HuH-7.5 (cell line): ENCODE results near the gene DAB2IP.
"Not testable (repeated sequence)": the region's sequence is repeated elsewhere in the genome, so short reads cannot be mapped to it uniquely, and the experiment has no call there.

Experiments used
- DNase-seq: peaks from one replicate; pipeline ENCODE4 v3.0.0; 2011; ENCODE audit warnings: low spot score

The DAB2IP gene

GRCh38 chr9:121794334-121794733, 142.9 kb downstream of the DAB2IP start:
- DNase-seq: not testable (repeated sequence)

- DNase-seq: no peak
These were observed 145.6 kb downstream of the DAB2IP start for GRCh38 chr9:121797081-121797480.

DNA sequence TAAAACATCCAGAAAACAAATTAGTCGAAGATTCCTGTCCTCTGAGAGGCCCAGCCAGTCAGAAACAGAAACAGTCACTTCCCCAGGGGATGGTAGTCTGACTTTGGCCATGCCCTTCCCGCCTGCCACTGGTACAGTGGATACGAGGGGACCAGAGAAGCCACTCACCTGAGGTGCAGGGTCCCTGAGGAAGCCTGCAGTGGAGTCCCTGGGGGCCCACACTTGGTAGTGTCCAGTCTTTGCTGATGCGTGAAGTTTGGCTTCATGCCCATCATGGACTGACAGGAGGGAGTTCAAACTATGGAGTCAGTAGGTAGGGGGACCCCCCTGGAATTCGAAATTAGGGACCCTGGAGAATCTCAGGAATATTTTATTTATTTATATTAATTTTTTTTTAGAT, 147.5 kb downstream of the DAB2IP start:
- DNase-seq: no peak

- DNase-seq: no peak
These were observed 148.9 kb downstream of the DAB2IP start for GRCh38 chr9:121800376-121800775.

GRCh38 chr9:121801579-121801978, 150.1 kb downstream of the DAB2IP start:
- no peak for DNase-seq

DNA sequence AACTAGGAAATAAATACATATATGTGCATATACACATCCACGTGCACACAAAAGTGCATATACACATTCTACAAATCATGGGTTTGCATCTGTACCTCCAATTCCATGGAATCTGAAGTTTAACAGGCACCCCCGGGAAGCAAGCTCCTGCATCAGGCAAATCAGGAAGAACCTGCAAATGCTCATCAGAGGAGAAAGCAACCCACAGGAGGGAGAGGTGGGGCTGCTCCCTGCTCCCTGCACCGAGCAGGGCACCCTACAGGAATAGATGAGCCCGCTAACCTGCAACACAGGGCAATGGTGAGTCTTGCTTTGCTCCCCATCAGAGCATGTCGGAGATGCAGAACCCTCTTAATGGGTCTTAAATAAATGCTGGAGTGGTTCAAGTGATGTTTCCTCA, 151.3 kb downstream of the DAB2IP start:
- DNase-seq: no peak

DNA sequence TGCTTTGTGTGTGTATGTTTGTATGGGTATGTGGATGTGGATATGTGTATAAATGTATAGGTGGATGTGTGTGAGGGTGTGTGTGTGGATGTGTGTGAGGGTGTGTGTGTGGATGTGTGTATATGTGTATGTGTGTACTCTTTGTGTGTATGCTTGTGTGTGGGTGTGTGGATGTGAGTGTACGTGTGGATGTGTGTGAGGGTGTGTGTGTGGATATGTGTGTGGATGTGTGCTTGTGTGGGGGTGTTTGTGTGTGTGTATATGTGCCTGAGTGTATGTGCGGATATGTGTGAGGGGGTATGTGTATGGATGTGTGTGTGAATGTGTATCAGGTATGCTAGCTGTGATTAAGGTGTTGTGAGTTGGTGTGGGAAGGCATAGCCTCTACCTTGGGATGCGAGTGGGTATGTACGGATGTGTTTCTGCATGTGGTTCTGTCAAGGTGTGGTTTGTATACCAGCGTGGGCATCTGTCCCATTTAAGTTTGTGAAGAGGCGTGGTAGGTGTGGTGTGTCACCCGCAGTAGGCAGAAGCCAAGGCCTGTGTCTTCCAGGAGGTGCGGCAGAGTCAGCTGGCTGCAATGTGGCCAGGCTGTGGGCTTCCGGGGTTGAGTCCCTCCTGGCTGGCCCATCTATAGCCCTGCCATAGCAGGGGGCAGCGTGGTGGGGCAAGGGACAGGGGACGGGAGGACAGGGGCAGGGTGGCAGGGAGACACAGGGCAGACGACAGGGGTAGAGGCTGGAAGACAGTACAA, 155.8 kb downstream of the DAB2IP start:
- DNase-seq: no peak

GRCh38 chr9:121807823-121808278, 156.4 kb downstream of the DAB2IP start:
- DNase-seq: no peak

DNA sequence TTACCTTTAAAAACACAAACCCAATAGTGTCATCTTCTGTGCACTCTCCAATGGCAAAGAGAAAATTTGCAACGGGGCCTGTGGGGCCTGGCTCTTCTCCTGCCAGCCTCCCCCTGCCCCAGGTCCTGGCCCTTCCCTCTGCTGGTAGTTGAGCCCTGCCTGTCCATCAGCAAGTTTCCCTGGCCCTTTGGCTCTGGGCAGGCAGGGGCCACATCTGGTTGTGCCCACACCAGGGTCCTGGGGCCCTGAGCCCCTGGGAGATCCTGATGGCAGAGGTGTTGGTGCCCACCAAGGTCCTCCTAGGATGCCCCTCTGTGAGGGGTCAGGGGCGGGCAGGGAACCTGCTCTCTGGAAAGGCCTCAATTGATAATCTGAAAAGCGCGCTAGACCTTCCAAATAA, 157.3 kb downstream of the DAB2IP start:
- DNase-seq: no peak

DNA sequence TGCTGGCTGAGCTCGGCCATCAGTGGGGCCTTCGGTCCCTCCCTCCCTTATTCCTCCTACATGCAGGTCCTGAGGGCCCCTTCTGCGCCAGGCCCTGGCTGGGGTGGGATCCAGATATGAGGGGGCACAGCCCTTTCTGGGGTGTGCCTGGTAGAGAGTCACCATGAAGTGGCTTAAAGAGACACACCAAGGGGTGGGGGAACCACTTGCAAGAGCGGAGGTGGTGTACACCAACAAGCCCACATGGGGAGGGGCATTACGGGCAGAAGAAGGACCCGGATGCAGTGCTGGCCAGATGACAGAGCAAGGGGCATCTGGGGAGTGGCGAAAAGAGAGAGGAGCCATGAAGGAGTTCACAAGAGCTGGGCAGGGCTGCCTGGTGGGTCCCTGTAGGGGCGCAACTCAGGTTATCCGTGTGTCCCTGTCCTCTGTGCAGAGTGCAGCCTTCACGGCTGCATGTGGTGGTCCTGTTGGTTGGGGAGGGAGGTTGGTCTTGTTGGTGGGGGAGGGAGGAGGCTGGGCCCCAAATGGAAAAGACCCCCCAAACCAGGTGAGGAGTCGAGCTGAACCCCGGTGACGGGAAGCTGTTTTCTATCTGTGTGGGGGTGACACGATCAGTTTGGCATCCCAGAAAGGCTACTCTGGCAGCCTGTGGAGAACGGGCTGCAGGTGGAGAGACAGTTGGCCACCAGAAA, 158.1 kb downstream of the DAB2IP start:
- no peak for DNase-seq

- no peak for DNase-seq
These were observed 159.1 kb downstream of the DAB2IP start for GRCh38 chr9:121810489-121810888.

DNA sequence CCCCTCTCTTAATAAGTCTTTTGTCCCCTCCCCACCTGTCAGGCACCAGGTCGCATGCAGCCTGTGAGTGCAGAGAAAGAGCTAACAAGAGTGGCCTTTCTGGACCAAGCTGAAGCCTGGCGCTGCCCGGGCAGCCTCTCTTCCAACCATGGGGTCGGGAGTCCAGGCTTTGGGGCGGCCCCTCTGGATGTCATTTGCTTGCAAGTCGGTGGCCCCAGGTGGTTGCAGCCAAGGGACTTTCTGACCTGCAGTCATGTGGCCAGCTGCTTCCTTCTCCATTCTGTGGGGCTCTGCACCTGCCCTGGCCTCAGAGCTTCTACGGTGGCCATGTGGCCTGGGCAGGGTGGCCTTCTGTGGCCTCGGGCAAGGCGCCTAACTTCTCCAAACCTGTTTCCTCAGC, 159.7 kb downstream of the DAB2IP start:
- no peak for DNase-seq

DNA sequence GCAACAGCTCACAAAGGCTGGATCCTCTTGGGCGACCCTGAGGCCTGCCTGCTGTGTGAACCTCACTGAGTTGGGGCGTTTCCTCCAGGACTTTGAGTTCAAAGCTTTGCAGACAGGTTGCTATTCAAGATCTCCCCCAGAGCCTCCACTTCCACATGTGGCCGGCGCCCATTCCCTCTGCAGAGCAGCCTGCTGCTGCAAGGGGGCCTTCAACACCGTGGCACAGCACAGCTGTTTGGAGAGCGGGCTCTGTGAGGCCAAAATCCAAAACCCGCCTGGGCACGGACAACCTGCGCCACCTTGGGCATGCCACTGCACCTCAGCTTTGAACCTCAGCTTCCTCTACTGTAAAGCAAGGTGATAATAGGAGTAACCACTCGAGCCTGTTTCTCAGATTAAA, 160.3 kb downstream of the DAB2IP start:
- DNase-seq: no peak

DNA sequence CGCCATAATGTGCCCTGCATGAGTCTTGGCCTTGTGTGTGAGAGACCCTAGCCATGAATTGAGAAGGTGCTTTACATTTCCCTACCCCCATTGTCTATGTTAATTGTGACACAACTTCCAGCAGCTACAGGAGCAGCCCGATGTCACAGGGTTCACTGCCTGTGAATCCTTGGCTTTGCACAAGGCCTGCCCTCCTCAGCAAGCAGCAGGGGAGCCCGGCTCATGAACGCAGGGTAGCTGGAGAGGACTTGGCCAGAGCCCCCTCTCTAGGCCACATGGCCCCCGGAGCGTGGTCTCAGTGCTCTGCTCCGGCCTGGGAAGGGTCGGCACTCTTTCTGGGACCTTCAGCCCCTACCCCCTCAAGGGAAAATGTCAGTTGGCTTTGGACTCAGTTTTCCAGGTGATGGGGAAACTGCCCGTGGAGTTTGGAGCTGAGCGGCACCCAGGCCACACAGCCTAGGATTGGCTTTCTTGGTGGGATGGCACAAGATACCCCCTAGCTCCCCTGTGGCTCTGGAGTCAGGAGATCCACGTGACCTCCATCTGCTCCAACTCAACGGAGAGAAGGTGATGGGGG, 160.8 kb downstream of the DAB2IP start:
- no peak for DNase-seq

DNA sequence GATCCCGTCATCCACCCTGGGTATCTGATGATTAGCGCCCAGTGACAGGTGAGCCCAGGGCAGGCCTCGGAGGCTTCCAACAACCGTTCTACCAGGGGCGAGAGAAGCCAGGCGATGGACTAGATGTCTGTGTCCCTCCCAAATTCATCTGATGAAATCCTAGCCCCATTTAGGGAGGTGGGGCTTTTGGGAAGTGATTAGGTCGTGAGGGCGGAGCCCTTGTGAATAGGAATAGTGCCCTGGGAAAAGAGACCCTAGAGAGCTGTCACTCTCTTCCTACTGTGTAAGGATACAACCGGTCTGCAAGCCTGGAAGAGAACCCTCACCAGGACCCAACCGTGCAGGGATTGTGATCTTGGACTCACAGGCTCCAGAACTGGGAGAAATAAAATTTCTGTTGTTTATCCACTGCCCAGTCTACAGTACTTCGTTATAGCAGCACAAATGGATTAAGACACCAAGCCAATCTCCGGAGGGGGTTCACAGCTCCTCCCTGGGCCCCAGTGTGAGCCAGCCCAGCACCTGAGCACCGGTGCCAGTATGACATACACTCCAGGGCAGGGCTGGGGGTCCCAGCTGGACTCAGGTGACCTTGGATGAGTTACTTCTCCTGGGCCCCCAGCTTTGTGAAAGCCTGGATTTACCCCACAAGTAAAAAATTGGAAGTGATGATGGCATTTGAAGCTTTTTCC, 162.2 kb downstream of the DAB2IP start:
- DNase-seq: no peak

- peak; percentile 59 for DNase-seq
These were observed 163.2 kb downstream of the DAB2IP start for GRCh38 chr9:121814594-121814993.

- no peak for DNase-seq
These were observed 163.7 kb downstream of the DAB2IP start for GRCh38 chr9:121815084-121815483.

GRCh38 chr9:121815546-121816448, 164.4 kb downstream of the DAB2IP start:
- no peak for DNase-seq

DNA sequence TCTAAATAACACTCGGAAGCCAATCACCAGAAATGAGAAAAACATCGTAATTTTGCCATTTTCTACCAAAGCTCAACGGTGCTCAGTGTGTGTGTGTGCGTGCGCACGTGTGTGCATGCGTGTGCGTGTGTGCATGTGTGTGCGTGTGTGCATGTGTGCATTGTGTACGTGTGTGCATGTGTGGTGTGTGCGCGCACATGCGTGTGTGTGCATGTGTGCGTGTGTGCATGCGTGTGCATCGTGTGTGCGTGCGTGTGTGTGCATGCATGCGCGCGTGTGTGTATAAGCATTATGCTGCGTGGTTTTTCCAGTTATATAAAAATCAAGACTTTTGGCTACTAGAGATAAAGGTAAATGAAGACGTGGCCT, 165.0 kb downstream of the DAB2IP start:
- DNase-seq: no peak

GRCh38 chr9:121816845-121817450, 165.5 kb downstream of the DAB2IP start:
- no peak for DNase-seq

DNA sequence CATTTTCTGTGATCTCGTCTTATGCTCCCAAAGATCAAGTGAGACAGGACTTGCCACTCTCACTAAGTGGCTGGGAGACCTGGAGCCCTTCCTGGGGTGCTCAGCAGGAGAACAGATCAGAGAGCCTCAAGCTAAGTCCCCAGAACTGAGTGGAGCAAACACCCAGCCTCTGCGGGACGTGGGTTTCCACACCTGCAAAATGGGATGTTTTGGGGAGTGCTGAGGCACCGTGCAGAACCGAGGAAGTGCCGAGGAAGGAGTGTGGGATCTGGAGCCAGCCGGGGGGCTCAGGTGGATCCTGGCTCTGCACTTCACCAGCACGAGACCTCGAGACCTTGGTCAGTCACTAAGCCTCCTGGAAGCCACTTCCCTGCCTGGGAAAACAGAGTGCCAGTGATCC, 166.0 kb downstream of the DAB2IP start:
- no peak for DNase-seq
